Fibroblast of skin of abdomen (primary cell): Measurements from ENCODE around the gene USP53. TPM values are rescaled to one million over a fixed set of nuclear protein-coding genes. Genes with fewer than 3 reads are reported as not detected.
A peak's percentile ranks its signal among the peaks of the same experiment; 100 is the strongest.
"Not testable (repeated sequence)": the region's sequence is repeated elsewhere in the genome, so short reads cannot be mapped to it uniquely, and the experiment has no call there.

Source experiments
- DNase-seq: peaks from one replicate; pipeline ENCODE4 v3.0.0-alpha.2; 2013
- polyA plus RNA-seq, 2 experiments: library from polyadenylated mRNA; unstranded; fragments of 120-200 nt; gene quantifications; one replicate each; pipeline ENCODE4 v1.2.1, GENCODE V29; 2013; ENCODE audit not compliant: insufficient read length in 2 of 2

The USP53 gene
- 9.6 TPM for polyA plus RNA-seq (2013, experiment 1 of 2; ENCODE audit: insufficient read length)
- 9.1 TPM for polyA plus RNA-seq (2013, experiment 2 of 2; ENCODE audit: insufficient read length)

- DNase-seq = peak; percentile 98
These were observed at the start of gene USP53 for GRCh38 chr4:119212234-119212963. Gene USP53, plus strand, starts transcription at chr4:119212713. Its CDS starts 27,047 bp downstream, at chr4:119239760.

GRCh38 chr4:119165767-119166166 is 46.7 kb upstream of the USP53 start:
- DNase-seq = no peak

DNA sequence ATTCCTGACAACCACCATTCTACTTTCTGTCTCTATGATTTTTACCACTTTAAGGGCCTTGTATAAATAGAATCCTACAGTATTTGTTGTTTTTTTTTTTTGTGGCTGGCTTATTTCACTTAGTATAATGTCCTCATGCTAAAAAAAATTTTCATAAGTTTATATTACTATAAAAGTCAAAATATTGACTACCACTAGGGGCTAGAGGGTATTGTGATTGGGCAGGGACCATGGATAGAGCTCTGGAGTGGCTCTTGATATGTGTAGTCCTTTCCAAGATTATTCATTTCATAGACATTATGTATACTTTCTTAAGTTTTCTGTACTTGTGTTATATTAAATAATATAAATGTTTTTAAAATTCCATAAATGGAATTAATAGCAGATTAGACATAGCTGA is 42.3 kb upstream of the USP53 start:
- no peak for DNase-seq

DNA sequence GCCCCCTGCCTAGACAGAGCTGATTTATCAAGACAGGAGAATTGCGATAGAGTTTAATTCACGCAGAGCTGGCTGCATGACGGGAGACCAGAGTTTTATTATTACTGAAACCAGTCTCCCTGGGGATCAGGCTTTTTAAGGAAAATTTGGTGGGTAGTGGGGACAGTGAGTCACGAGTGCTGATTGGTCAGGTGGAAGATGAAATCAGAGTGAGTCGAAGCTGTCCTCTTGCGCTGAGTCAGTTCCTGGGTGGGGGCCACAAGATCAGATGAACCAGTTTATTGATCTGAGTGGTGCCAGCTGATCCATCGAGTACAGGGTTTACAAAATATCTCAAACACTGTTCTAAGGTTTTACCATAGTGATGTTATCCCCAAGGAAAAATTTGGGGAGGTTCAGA is 40.3 kb upstream of the USP53 start:
- no peak for DNase-seq

DNA sequence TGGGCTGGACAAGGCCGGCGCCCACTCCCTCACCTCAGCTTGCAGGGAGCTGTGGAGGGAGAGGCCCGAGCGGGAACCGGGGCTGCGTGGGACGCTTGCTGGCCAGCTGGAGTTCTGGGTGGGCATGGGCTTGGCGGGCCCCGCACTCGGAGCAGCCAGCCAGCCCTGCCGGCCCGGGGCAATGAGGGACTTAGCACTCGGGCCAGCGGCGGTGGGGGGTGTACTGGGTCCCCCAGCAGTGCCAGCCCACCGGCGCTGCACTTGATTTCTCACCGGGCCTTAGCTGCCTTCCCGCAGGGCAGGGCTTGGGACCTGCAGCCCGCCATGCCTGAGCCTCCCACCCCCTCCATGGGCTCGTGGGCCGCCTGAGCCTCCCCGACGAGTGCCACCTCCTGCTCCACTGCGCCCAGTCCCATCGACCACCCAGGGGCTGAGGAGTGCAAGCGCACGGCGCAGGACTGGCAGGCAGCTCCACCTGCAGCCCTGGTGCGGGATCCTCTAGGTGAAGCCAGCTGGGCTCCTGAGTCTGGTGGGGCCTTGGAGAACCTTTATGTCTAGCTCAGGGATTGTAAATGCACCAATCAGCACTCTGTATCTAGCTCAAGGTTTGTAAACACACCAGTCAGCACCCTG is 38.7 kb upstream of the USP53 start:
- not testable (repeated sequence) for DNase-seq

DNA sequence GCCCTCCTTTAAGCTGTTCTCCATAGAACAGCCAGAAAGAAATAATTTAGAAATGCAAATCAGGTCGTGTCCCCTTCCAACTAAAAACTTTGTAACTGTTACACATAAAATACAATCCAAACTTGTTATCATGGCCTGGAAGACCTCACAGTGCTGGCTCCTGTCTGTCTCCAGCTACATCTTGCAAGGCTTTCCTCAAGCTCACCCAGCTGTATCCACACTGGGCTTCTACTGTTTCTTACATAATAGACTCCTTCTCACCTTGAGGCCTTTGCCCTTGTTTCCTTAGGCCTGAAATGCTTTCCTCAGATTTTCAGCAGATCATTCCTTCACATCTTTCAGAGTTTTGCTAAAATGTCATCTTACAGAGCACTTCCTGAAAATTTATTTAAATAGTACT is 33.5 kb upstream of the USP53 start:
- no peak for DNase-seq

GRCh38 chr4:119184128-119184527 is 28.4 kb upstream of the USP53 start:
- DNase-seq = no peak

DNA sequence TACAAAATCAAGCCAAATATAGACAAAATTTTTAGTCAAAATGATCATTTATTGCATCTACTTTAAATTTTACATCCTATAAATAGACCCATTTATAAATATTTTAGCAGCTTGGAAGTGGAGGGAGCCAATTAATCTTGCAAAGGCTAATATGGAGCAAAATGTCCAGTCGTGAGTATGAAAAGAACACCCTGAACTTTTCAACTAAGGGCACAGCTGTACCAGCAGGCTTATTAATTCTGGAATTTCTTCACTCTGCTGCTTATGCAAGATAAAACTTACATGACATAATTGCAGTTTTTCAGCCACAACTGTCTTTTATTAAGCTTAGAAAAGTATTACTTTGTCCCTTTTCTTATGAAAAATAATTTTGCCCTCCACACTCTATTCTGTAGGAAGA is 22.9 kb upstream of the USP53 start:
- DNase-seq = no peak

- DNase-seq = no peak
These were observed 22.2 kb upstream of the USP53 start for GRCh38 chr4:119190354-119190753.

DNA sequence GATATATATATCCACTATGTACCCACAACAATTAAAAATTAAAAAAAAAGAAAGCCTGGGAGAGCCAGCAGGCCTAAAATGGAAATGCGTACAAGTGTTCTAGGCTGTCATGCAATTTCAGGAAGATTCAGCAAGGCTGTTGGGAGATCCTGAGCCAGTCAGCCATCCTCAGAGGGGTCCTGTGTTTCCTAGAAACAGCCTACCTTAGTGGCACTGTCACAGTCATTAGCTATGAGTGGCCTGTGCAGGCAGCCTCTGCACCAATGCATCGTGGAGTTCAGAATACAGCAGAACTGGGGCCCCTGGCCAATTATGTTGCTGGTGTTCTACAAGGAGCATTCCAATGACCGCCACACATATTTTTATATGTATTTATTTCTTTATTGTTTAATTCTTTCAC is 21.0 kb upstream of the USP53 start:
- no peak for DNase-seq

DNA sequence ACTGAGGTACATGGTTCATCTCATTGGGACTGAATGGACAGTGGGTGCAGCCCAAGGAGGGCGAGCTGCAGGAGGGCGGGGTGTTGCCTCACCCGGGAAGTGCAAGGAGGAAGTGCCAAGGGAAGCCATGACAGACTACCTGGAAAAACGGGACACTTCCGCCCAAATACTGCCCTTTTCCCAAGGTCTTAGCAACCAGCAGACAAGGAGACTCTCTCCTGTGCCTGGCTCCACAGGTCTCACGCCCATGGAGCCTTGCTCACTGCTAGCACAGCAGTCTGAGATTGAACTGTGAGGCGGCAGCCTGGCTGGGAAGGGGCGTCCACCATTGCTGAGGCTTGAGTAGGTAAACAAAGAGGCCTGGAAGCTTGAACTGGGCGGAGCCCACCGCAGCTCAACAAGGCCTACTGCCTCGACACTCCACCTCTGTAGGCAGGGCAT is 14.7 kb upstream of the USP53 start:
- no peak for DNase-seq

DNA sequence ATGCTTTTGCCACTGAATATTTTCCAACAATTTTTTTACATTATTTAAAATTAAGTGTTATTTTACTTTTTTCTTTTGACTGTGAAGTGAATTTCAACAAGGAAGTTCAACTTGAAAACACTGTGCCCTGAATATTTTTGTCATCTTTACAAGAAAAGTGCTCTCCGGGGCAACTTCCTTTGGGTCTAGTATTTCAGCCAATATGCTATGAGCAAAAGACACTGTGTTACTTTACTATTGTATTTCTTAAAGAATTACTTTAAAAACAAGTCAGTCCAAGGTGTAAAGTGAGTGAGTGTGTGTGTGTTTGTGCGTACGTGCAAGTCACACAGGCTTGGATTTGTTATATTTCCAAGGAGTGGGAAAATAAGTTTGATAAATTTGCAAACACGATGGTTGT is 7.6 kb upstream of the USP53 start:
- no peak for DNase-seq

DNA sequence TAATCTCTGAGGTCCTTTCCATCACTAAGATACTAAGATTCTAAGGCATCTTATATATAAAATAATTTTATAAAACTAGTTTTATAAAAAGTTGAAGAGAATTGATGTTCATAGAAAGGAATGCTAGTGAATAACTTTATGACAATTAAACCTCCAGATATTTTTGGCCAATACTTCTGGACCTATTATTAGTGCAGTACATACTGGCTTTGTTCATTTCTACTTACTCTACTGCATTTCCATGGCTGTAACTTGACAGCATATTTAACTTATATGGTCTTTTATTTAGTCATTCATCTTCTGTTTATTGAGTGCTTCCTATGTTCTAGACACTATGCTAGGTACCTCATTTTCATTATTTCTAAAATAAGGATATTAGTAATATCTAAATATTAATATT is 6.8 kb upstream of the USP53 start:
- DNase-seq = no peak

DNA sequence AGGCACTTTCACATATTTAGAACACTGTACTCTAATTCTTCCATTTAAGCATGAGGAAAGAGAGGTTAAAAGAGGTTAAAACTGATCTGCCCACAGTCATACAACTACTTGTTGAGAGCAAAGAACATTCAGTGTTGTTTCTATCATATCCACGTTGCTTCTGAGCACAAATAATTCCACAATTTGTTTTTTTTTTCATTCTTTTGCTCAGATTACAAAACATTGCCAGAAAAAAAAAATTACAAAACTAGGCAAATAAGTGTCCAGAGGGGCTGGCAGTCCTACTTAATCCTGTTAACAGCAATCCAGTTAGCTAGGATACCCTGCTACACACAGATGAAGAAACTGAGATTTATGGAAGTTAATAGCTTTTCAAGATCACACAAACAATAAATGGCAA is 6.3 kb upstream of the USP53 start:
- DNase-seq = no peak

DNA sequence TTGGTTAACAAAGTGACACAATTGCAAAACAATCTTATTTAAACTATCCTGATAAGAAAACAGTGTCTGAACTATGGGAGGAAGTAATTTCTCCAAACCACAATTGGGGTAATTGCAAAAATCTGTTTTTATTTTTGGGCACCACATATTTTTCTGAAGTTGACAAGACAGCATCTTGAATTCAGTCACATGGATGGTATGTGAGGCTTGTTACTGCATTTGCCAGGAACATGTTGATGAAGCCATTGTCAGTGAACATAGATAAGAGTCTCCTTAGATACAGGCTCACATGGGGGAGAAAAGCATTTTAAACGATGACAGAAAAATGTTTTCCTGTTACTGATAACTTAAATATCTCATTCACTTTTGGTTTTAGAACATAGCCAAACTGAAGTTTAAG is 5.5 kb upstream of the USP53 start:
- DNase-seq = peak; percentile 70

- DNase-seq = peak; percentile 95
These were observed 3.4 kb upstream of the USP53 start for GRCh38 chr4:119209077-119209476.

DNA sequence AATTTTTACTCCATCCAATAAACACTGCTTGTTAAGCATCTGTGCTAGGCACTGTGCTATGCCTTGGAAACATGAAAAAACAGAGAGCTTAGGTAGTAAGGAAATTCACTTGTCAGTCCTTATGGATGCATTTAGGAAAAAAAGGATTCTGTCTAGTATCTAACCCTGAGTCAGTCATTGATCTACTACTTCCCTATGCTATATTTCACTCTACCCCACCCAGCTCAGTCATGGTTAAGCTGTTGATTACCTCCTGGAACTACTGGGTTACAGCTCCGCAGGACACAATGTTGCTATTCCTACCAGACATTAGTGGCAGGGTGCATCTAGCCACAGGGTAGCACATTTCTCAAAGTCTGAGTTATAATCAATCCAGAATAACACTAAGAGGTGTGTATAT is 2.9 kb upstream of the USP53 start:
- no peak for DNase-seq

GRCh38 chr4:119210775-119211174 is 1.7 kb upstream of the USP53 start:
- DNase-seq = no peak

DNA sequence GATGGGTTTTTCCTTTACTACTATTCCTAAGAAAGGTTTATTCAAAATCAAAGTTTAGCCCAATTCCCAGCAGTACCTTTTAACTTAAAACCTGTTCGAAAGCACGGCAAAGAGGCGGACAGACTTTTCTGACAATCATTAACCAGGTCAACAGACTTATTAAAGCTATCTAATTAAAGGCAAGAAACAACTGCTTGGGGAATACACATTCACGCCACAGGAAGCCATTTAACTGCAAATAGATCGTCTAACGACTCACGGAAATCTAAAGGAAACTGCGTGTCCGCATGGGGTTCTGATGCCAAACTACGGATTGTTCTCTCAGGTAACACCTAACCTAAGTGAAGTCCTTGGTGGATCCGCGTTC is 663 bp upstream of the USP53 start:
- DNase-seq = no peak

- peak; percentile 89 for DNase-seq
These were observed 572 bp downstream of the USP53 start for GRCh38 chr4:119212964-119213606.

- DNase-seq = no peak
These were observed 5.6 kb downstream of the USP53 start for GRCh38 chr4:119218093-119218492.

GRCh38 chr4:119221412-119221811 is 8.9 kb downstream of the USP53 start:
- DNase-seq = no peak

DNA sequence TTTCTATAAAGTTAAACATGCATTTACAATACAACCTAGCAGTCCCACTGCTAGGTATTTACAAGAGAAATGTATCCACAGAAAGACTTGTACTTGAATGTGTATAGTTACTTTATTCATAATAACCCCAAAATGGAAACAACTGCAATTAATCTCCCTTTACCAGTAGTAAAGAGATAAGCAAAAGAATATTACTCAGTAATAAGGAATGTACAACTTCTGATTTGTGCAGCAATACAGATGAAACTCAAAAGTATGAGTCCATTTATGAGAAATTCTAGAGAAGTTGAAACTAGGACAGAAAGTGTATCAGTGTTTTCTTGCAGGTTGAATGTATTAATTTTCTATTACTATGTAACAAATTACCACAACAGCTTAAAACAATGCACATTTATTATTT is 15.2 kb downstream of the USP53 start:
- DNase-seq = peak; percentile 23

- no peak for DNase-seq
These were observed 15.9 kb downstream of the USP53 start for GRCh38 chr4:119228406-119228805.
